Lower leg skin (tissue), 3 donors: ENCODE measurements around the gene ICAM2.

Source experiments
- POLR2A ChIP-seq, 2 donors: fragments of 450-650 bp; IDR thresholded peaks; one replicate each; pipeline ENCODE4 v1.6.1; 2016 to 2017; ENCODE audit warnings: antibody characterized with exemption in 2 of 2, mild to moderate bottlenecking in 1 of 2, moderate library complexity in 1 of 2
- TF ChIP-seq, protein P1 (sequence below), 3 donors: fragments of 450-650 bp; IDR thresholded peaks; one replicate each; pipeline ENCODE4 v1.5.1; 2016; ENCODE audit warnings: antibody characterized with exemption in 3 of 3, mild to moderate bottlenecking in 3 of 3, moderate library complexity in 2 of 3

DNA sequence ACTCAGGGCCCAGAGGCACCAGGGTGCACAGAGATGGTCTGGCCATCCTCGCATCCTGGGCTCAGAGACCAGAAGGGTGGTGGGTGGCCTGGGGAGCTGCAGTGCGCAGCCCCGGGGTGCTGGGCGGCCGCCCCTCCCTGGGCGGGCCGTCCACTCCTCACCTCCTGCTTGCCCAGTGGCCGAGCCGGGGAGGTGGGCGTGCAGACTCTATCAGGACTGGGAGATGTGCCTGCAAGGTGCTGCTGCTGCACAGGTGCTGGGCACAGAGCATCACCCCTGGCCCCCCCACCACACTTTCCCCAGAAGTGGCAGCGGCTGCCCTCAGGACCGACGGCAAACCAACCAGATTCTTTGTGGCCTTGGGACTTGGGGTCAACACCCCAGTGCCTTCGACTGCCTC, 47.6 kb downstream of the ICAM2 start, which contains the start of gene SCN4A:
- TF ChIP-seq, protein P1, sequence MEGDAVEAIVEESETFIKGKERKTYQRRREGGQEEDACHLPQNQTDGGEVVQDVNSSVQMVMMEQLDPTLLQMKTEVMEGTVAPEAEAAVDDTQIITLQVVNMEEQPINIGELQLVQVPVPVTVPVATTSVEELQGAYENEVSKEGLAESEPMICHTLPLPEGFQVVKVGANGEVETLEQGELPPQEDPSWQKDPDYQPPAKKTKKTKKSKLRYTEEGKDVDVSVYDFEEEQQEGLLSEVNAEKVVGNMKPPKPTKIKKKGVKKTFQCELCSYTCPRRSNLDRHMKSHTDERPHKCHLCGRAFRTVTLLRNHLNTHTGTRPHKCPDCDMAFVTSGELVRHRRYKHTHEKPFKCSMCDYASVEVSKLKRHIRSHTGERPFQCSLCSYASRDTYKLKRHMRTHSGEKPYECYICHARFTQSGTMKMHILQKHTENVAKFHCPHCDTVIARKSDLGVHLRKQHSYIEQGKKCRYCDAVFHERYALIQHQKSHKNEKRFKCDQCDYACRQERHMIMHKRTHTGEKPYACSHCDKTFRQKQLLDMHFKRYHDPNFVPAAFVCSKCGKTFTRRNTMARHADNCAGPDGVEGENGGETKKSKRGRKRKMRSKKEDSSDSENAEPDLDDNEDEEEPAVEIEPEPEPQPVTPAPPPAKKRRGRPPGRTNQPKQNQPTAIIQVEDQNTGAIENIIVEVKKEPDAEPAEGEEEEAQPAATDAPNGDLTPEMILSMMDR (IDR thresholded peaks at IDR 0.05), result no peak
- TF ChIP-seq POLR2A (IDR thresholded peaks at IDR 0.05), result no peak
